Measurements from ENCODE around the gene PTP4A2.
"Not testable (repeated sequence)": the region's sequence is repeated elsewhere in the genome, so short reads cannot be mapped to it uniquely, and the experiment has no call there.

DNA sequence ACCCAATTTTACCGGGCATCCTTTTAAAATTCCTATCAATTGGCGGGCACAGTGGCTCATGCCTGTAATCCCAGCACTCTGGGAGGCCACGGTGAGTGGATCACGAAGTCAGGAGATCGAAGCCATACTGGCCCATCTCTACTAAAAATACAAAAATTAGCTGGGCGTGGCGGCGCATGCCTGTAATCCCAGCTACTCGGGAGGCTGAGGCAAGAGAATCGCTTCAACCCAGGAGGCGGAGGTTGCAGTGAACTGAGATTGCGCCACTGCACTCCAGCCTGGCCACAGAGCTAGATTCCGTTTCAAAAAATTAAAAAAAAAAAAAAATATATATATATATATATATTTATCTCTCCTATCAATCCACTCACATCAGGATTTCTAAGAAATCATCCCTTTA, 12.3 kb downstream of the PTP4A2 start:
- TF ChIP-seq, protein P1, sequence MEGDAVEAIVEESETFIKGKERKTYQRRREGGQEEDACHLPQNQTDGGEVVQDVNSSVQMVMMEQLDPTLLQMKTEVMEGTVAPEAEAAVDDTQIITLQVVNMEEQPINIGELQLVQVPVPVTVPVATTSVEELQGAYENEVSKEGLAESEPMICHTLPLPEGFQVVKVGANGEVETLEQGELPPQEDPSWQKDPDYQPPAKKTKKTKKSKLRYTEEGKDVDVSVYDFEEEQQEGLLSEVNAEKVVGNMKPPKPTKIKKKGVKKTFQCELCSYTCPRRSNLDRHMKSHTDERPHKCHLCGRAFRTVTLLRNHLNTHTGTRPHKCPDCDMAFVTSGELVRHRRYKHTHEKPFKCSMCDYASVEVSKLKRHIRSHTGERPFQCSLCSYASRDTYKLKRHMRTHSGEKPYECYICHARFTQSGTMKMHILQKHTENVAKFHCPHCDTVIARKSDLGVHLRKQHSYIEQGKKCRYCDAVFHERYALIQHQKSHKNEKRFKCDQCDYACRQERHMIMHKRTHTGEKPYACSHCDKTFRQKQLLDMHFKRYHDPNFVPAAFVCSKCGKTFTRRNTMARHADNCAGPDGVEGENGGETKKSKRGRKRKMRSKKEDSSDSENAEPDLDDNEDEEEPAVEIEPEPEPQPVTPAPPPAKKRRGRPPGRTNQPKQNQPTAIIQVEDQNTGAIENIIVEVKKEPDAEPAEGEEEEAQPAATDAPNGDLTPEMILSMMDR (IDR thresholded peaks at IDR 0.05) = not testable (repeated sequence)
- TF ChIP-seq POLR2A (IDR thresholded peaks at IDR 0.05) = not testable (repeated sequence)

Data from adrenal gland (tissue), 5 donors.